Ecto neural progenitor cell (in vitro differentiated cells): ENCODE data around the gene PDE7B.
"Not testable (repeated sequence)": the region's sequence is repeated elsewhere in the genome, so short reads cannot be mapped to it uniquely, and the experiment has no call there.

Experiments
- DNase-seq: peaks from one replicate; pipeline ENCODE4 v3.0.0-alpha.2; 2018; ENCODE audit warnings: low spot score

The PDE7B gene

DNA sequence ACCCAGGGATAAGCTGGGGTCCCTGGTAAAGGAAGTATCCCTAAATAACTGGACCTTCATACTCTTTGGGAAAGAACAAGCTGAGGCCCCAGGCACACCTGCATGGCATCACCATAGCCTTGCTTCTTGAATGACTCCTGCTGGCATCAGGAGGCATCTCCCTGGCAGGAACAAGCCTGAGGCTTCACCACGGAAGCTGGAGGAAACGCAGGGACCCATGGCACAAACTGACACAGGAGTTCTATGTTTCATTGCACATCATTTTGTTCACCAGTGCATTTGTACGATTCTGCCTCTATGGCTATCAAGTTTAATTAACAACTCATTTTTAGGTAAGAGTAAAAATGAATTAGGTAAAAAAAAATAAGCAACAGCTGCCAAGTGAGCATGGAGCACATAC, 619 bp upstream of the PDE7B start:
- no peak for DNase-seq

DNA sequence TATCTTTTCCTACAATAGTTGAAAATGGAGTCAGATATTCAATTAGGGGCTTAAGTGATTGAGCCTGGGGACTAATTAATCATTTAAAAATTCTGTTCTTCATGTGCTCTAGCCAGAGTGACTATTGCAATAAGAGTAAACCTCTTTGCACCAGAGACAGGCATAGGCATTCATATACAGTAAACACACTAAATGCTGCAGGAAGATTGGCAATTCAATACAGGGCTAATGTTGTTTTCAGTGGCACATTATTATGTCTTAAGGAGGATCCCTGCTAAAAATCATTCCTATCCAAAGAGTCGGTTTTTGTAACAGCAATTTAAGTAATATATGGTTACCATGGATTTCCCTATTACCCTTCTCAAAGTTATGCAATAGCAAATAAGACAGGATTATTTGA, 1.2 kb downstream of the PDE7B start:
- no peak for DNase-seq

DNA sequence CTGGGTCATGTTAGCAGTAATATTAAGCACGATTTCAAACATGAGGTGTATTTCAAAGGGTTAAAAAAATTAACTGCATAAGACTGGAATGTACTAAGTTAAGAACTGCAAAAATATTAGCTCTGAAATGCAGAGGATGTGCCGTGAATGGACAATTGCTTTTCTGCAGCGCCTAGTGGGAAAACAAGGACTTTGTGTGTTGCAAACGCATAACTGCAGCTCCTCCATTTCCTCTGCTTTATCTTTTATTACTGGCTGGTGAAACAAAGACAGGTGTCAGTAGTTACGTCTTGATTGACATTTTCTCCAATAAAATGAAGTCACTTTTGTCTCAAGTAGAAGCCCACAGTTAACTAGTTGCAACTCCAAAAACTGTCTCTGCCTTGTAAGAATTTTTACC, 1.7 kb downstream of the PDE7B start:
- no peak for DNase-seq

DNA sequence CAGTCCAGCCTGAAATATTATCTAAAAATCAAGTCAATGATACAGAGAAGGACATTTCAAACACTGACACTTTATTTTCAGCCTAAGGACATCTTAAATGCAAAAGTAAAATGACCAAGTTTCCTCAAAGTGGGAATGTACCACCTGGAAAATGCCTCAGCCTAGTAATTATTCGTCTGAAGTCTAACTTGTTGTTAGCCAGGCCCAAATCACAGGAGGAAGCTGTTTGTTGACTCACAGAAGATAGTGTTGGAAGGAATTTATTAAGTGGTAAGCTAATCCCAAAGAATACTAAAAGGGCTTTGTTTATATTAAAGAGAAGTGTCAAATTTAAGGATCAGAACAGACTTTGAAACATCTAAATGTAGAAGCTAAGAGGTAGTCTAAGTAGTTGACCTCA, 2.5 kb downstream of the PDE7B start:
- DNase-seq: no peak

DNA sequence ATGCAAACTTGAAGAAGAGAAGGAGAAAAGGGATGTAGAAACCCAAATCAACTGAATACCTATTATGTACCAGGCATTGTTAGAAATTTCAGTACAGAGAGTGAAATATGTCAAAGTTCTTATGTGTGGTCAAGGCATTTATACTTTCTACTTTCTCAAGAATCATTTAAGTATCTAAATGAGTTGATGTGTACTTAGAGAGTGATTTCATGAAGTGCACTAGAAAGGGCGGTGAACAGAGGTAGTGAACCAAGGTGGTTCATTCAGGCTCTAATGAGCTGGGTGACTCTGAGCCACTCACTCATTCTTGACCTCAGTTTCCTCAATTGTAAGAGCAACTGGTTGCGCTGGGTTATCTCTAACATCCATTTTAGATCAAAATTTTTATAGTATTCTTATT, 3.3 kb downstream of the PDE7B start:
- DNase-seq: no peak

DNA sequence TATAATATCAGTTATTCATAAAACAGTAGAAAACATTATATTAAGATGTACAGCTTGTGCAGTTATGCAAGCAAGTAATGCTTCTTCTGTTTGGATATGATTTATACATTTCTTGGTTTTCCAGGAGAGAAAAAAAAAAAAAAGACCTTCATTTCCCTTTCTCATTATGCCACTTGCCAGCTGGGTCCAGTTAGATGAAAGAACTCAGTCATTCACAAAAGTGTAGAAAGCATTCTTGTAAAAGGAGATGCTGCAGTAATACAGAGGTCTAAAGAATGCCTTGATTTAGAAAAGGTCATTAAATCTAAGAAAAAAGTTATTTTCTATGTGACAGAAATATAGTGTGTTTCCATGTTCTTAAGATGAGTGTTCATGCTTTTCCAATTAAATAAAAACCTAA, 7.4 kb downstream of the PDE7B start:
- no peak for DNase-seq

DNA sequence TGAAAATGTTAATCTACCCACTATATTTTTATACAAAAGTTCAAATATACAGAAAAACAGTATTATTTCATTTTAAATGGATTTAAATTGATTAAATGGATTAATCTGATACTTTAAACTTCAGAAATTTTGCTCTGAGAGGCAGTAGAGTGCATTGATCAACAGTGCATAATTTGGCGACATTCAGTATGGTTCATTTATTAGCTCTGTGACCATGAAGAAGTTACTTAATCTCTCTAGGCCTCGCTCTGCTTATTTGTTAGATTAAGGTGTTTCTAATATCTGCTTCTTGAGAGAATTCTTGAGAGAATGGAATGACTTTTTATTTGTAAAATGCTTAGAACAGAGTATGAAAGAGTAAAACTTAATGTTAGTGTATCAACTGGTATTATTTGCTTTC, 8.9 kb downstream of the PDE7B start:
- no peak for DNase-seq

DNA sequence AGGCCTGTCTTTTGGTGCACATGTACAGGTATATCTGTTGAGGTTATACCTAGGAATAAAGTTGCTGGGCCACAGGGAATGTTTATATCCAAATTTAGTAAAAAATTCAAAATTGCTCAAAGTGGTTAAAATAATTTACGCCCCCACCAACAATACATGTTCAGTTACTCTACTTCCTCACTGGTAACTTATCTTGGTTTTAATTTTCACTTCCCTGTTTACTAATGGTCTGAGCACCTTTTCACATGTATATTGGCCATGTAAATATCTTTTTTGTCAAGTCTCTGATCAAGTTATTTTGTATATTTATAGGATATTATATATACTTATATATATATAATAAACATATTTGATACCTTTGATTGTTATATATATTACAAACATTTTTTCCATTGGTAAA, 9.7 kb downstream of the PDE7B start:
- DNase-seq: no peak

DNA sequence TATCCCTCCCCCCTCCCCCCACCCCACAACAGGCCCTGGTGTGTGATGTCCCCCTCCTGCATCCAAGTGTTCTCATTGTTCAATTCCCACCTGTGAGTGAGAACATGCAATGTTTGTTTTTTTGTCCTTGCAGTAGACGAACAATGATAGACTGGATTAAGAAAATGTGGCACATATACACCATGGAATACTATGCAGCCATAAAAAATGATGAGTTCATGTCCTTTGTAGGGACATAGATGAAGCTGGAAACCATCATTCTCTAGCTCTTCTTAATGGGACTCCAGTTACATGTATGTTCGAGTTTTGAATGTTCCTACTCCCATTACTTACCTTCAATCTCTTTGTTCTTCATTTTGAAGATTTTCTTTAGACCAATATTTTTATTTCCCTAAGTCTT, 13.4 kb downstream of the PDE7B start:
- DNase-seq: not testable (repeated sequence)

DNA sequence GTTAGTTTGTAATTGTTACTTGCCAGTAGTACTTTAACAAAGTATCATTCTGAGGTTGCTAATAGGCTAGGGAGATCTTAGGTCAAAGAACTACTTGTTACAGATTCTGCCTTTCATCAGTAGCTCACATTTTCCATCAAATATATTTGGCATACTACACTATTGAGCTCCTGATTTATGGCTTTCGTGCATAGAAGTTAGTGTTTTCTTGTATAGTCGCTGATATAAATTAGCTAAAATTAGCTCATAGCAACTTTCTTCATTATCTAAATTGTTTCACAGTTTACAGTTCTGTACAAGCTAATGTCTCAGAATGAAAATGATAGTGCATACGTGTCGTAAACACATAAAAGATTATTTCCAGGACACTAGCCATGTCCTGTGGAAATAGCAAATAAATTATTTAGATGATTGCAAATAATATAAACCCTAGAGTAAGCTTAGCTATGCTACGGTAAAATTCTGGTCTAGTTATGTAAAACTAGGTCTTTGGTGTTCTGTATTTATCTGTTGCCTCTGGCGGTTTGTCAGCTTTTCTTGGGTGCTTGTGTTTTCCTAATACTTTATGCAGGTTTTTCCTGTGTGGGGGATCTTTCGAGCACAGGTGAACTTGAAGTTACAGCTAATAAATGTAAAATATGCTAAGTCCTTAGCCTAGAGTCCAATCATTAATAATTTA, 15.1 kb downstream of the PDE7B start:
- no peak for DNase-seq

DNA sequence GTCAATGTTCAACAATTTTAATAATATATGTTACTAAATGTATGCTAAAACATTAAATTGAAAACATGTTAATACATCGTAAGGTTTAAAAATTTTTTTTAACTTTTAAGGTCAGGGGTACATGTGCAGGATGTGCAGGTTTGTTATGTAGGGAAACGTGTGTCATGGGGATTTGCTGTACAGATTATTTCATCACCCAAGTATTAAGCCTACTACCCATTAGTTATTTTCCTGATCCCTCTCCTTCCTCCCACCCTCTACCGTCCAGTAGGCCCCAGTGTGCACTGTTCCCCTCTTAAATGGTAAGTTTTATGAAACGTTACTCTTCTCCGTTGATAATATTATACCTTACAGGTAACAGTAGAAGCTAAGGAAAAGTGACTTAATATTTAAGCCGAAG, 15.8 kb downstream of the PDE7B start:
- DNase-seq: no peak

DNA sequence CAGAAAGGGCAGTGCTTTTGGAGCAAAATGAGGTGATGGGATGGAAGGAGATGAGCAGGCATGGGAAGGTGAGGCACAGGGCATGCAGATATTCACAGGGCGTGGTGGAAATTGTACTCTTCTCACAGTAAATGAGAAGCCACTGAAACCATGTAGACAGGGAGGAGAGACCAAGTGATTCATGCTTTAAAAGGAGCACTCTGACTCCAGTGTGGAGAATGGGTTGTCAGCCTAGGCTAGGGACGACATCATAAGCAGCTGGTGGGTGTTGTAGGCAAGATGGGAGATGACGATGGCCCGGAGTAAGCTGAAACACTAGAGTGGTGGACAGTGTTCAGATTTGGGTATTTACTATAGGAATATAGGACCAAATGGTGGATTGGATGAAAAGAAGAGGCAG, 18.4 kb downstream of the PDE7B start:
- DNase-seq: no peak

DNA sequence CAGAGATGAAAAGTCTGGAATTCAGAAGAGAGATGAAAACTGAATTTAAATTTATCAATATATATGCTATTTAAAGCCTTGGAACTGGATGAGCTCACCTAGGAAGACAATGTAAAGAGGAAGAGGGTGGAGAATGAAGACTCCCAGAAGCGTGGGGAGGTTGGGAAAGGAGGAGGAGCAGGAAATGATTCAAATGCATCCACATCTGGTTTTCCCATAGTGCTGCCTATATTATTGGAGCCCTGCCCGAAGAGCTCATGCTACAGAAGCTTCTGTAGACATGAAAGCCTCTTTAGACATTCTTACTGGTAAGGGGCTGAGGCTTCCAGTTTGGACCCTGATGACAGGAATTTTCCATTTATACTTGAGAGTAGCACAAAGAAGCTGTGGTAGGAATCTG, 19.2 kb downstream of the PDE7B start:
- no peak for DNase-seq

DNA sequence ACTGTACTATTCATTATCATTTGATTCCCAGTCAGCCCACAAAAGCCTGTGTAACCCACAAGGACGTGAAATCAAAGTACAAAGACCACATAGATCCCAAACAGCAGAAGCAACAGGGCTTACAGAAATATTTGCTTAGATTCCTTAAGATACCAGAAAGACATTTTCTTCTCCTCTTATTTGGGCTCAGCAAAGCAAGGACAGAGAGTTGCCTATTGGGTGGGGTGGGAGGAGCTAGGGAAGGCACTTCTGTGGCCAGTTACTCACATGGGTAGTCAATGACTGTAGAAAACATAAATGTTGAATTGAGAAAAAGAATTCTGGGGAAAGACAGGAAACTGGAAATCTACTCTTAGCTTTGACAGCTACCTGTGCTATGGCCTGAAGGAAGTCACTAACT, 19.8 kb downstream of the PDE7B start:
- DNase-seq: no peak

DNA sequence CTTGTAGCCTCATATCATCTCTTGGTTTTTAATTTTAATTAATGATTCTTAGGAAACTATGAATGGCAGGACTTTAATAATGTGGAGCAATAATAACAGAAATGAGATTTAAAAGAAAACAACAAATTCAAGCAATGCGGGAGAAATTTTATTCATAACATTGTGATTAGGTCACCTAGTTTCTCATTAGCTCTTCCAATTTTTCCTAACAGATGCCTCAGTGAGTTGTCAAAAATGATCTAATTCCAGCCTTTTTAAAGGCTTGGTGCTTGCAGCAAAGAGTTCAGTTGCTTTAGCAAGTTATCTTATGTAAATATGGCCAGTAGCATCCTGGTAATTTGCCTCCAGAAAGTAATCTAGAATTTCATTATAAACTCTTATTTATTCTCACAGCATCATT, 20.4 kb downstream of the PDE7B start:
- no peak for DNase-seq

DNA sequence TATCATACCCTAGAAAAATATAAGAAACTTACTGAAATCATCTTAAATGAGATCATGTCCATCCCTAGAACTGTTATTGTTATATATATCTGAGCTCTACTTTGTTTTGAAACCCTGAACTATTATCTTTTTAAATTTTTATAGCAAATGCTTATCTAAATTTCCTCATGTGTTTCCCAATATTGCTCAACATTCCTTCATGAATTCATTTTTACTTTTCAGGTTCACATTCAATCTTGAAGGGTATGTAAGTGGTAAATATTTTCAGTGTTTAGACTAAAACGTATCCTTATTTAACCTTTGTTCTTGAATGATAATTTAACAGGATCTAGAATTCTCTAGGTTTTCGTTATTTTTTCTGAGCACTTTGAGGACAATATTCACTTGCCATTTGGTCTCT, 23.9 kb downstream of the PDE7B start:
- no peak for DNase-seq

DNA sequence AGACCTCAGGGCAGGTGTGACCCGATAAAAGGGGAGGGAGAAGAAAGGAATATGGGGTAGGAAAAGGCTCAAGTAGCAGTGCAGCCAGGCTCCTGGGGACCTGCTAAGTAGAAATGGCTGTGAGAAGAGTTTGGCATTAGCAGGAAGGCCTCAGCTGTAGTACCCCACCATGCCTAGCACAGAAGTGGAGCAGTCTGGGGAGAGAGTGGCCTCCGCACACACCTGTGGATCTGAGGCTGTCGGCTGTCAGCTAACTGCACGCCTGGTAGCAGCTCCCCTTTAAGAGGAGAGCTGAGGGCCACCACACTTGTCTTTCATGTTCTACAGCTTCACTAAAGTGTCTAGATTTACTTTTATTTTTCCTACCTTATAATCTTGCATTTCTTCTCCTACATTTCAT, 24.6 kb downstream of the PDE7B start:
- no peak for DNase-seq

DNA sequence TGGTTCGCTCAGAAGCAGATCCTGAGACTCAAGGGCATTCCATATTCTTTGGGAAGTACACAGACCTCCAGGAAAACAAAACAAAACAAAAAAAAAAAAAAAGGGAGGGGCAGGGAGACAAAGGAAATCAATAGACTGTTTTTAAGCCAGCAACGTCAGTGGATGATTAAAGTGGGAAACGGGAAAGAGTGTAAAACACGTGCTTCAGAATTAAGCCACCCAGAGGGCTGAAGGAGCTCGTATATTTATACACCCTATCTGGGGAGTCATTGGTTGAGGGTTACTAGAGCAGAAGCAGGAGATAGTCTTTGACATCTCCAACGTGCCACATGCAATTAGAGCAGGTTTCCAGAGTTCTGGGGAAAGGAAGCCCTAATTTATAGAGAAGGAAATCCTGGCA, 26.2 kb downstream of the PDE7B start:
- DNase-seq: no peak

DNA sequence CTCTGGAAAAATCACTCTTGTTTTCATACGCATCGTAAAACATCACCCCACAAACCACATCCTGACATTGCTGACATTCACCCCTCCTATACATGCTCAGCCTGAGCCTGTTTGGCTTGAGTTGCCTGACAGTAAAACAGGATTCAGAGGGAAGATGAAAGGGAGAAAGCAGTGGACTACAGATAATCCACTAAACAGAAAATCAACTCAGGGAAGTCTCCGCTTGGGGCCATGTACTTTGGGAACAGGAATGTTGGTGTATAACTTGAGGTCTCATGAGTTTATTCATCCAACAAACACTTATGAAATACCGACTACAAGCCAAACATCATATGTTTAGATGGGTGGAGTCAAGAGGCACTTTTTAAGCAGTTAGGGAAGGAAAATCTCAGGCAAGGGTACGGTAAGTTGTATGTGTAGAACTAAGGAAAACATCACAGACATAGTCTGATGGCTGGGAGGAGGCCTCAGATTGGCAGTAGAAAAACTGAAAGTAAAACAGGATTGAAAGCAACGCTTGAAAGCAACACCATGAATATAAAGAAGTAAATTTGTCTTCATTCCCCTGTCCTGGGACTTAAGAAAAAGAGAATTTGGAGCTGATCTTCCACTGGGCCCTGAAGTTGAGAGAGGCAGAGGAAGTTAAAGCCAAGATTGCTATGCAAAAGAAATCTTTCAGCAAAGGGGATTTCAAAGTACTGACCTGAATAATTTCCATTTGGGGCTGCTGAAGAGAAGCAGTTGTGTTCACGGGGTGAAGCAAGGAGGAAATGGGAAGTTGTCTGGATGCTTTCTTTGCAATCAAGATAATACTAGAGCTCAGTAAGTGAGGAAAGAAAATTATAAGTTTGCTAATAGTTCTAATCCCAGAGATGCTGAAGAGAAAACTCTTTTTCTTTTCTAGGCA, 28.8 kb downstream of the PDE7B start:
- DNase-seq: no peak

DNA sequence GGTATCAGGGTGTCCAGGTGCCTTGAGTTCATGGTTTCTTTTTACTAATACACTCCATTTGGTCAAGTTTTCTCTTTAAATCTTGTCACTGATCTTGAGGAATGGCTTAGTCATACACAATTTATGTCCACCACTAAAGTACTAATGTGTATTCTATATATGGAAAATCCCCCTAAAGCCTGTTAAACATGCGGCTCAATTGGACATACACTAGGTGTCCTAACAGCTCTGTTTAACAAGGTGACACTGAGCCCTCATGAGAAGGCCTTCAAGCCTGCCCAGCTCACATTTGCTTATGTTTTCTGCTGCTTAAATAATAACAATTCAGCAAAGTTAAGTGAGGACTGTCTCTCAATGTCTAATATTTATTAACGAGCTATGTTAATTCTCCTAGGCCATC, 31.5 kb downstream of the PDE7B start:
- DNase-seq: no peak

DNA sequence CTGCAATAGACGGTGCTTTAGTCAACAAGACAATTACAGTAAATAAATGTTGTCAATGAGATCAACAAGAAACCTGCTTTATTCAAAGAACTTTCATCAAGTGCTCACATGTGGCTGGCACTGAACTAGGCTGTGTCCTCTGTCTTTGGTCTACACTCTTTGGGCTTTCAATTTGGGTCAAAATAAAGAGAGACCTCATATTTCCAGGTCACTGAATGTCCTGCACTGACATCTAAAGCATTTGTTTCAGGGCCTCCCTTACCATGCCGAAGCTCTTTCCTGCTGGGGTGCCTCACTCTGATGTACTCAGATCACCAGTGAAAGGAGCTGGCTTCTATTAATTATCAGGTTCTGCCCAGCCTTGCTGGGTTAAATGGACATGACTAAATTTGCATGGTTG, 32.0 kb downstream of the PDE7B start:
- DNase-seq: no peak

DNA sequence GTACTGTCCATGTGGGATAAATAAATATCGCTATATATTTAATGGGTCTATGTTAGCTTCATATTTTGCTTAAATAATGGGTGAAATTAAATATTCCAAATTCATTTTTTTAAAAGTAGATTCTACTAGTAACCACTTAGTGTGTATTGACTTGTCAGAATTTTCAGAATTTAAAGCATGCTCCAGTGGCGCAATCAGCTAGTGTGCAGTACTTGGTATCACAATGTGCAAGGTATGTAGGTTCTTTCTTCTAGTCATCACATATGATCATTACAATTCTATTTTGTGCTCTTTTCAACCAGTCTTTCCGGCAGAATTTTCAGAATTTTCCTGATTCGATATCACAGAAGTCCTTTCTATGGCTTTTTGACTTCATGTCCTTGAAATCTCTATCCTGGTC, 32.6 kb downstream of the PDE7B start:
- no peak for DNase-seq

DNA sequence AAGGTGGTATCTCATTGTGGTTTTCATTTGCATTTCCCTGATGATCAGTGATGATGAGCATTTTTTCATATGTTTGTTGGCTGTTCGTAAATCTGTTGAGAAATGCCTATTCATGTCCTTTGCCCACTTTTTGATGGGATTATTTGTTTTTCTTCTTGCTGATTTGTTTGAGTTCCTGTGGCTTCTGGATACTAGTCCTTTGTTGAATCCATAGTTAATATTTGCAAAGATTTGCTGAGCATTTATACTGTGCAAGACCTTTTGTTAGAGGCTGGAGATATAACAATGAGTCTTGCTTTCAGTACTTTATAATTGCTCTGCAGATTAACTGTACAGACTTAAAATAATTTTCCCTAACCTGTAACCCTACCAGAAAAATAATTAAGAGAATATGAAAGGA, 35.6 kb downstream of the PDE7B start:
- no peak for DNase-seq

DNA sequence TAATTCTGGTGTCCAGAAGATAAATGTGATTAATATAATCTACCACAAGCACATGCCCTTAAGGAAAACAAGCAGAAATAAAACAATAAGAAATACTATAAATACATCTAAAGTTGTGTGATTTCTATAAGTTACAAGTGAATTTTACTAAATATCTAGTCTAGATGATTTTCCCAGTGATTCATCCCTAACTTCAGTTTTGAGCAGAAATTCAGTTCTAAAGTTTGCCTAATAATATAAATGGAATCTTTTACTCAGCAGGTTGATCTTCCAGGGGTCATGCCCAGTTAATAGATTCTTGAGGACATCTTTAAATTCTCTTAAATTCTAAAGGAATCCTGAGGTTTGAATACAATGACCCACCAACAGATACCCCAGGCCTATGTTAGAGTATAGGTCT, 37.3 kb downstream of the PDE7B start:
- no peak for DNase-seq
